HG02571 (cell line): ENCODE measurements around the gene DENND6B.

Source experiments
- ATAC-seq: cut with Tn5 transposase; IDR thresholded peaks from one replicate; pipeline ENCODE4 v1.9.1; 2021; ENCODE audit warnings: mild to moderate bottlenecking, moderate library complexity; ENCODE audit not compliant: unreplicated experiment

DENND6B gene

DNA sequence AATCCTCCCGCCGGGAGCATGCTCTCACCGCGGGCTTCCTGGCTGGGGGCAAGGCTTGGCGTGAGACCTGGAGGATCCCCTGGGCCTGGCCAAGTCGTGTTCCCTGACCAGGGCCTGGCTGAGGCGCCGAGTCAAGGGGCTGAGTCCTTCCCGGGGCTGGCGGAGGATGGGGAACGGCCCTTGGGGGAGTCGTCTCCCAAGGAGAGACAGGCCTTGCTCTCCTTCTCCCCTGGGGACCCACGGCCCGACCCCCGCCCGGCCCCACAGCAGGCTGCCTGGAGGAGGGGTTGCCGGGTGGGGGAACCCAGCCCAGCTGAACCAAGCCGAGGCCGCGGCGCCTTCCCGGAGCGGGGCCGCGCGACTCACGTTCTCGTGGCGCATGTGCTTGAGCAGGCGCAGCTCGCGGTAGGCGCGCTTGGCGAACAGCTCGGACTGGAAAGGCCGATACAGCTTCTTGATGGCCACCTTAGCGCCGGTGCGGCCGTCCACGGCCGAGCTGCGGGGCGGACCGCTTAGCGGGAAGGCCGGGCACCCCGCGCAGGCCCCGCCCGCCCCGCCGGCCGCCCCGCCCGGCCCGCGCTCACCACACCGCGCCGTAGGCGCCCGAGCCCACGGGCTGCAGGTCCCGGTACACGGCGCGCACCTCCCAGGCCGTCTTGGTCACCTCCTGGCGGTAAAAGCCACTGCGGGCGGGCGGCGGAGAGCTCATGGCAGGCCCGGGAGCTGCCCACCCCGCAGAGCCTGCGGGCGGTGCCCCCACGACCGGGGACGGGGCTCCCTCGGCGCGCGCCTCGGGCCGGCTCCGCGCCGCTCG, 65.8 kb downstream of the DENND6B start:
- no peak for ATAC-seq

- no peak for ATAC-seq
These were observed 66.4 kb downstream of the DENND6B start for GRCh38 chr22:50260434-50260800.

GRCh38 chr22:50259302-50259701, 67.5 kb downstream of the DENND6B start:
- ATAC-seq, result no peak
